Measurements from ENCODE around the gene PSIP1. TPM values are rescaled to one million over a fixed set of nuclear protein-coding genes. Genes with fewer than 3 reads are reported as not detected.

Gene PSIP1
- total and polyA plus RNA-seq, 2 experiments from 2014 or later, result 36.9 to 58.0 TPM

DNA sequence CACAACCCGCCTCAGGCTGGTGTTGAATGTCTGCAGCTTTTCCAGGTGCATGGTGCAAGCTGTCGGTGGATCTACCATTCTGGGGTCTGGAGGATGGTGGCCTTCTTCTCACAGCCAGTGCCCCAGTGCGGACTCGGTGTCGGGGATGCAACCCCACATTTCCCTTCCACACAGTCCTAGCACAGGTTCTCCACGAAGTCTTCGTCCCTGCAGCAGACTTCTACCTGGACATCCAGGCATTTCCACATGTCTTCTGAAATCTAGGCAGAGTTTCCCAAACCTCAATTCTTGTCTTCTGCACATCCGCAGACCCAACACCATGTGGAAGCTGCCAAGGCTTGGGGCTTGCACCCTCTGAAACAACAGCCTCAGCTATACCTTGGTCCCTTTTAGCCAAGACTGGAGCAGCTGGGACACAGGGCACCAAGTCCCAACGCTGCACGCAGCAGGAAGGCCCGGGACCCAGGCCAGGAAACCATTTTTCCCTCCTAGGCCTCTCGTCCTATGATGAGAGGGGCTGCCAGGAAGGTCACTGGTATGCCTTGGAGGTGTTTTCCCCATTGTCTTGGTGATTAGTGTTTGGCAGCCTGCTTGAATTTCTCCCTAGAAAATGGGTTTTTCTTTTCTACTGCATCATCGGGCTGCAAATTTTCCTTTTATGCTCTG, 18.2 kb downstream of the PSIP1 start:
- H3K4me3 ChIP-seq, result no peak overlapping the region
- H3K27ac ChIP-seq, result no peak overlapping the region
- no peak overlapping the region for H3K9ac ChIP-seq
- WGBS, 2 experiments (ENCODE audit: low coverage in 1 of 2, low lambda C conversion rate in 2 of 2, missing lambda C conversion rate in 2 of 2), result 94 to 98% methylated on average over 13 of the region's 13 CpGs
- no peaks in the 10 kb centered on the region for H3K9me2 ChIP-seq (ENCODE audit: insufficient read depth)
- TF ChIP-seq EZH2phosphoT487 (IDR thresholded peaks at IDR 0.05; ENCODE audit: insufficient read depth, low read depth) (no peak), EZH2 (IDR thresholded peaks at IDR 0.05; ENCODE audit: insufficient read depth, poor library complexity, severe bottlenecking) (no peak)
- in situ Hi-C loops (cut with MboI), result no loop called here
- peaks cover 15% of the 10 kb centered on the region; the same call in 1 of the 2 replicates for H3K79me2 ChIP-seq (ENCODE audit: insufficient read depth)
- H2AFZ ChIP-seq, result no peak overlapping the region
- H3K9me3 ChIP-seq (ENCODE audit: low read depth), result no peaks in the 10 kb centered on the region
- H3F3A ChIP-seq (ENCODE audit: insufficient read depth), result no peaks in the 10 kb centered on the region
- H3K4me2 ChIP-seq (ENCODE audit: unreplicated experiment), result no peak overlapping the region
- peaks cover 7% of the 10 kb centered on the region; the same call in 1 of the 2 replicates for H3K36me3 ChIP-seq (ENCODE audit: low read depth)
- no peaks in the 10 kb centered on the region for H3K4me1 ChIP-seq (ENCODE audit: insufficient read depth)
- no peaks in the 10 kb centered on the region; the same call in 1 of the 2 replicates for H4K20me1 ChIP-seq (ENCODE audit: insufficient read depth)
- no peaks in the 10 kb centered on the region for H3K27me3 ChIP-seq (replicated peaks; ENCODE audit: insufficient read depth)
- no peak for DNase-seq

GRCh38 chr9:15491950-15492349, 18.8 kb downstream of the PSIP1 start:
- no peak overlapping the region for H2AFZ ChIP-seq
- H3K27ac ChIP-seq, result no peak overlapping the region
- H3K9ac ChIP-seq, result no peak overlapping the region
- H3K79me2 ChIP-seq (ENCODE audit: insufficient read depth), result peaks cover 15% of the 10 kb centered on the region; the same call in 1 of the 2 replicates
- H3K4me3 ChIP-seq, result no peak overlapping the region
- H3K36me3 ChIP-seq (ENCODE audit: low read depth), result peaks cover 3% of the 10 kb centered on the region; the same call in 1 of the 2 replicates
- no peak overlapping the region for H3K4me2 ChIP-seq (ENCODE audit: unreplicated experiment)
- in situ Hi-C loops (cut with MboI), result no loop called here
- 96 to 100% methylated on average over 1 of the region's 1 CpG for WGBS, 2 experiments (ENCODE audit: low coverage in 1 of 2, low lambda C conversion rate in 2 of 2, missing lambda C conversion rate in 2 of 2)
- DNase-seq, result no peak
- H4K20me1 ChIP-seq (ENCODE audit: insufficient read depth), result no peaks in the 10 kb centered on the region; the same call in 1 of the 2 replicates
- no peaks in the 10 kb centered on the region for H3K9me3 ChIP-seq (ENCODE audit: low read depth)
- no peaks in the 10 kb centered on the region for H3F3A ChIP-seq (ENCODE audit: insufficient read depth)
- H3K9me2 ChIP-seq (ENCODE audit: insufficient read depth), result no peaks in the 10 kb centered on the region
- no peaks in the 10 kb centered on the region for H3K27me3 ChIP-seq (replicated peaks; ENCODE audit: insufficient read depth)
- TF ChIP-seq EZH2phosphoT487 (IDR thresholded peaks at IDR 0.05; ENCODE audit: insufficient read depth, low read depth) (no peak), EZH2 (IDR thresholded peaks at IDR 0.05; ENCODE audit: insufficient read depth, poor library complexity, severe bottlenecking) (no peak)
- H3K4me1 ChIP-seq (ENCODE audit: insufficient read depth), result no peaks in the 10 kb centered on the region

- H3K27me3 ChIP-seq (replicated peaks; ENCODE audit: insufficient read depth), result no peaks in the 10 kb centered on the region
- no peaks in the 10 kb centered on the region for H3K36me3 ChIP-seq (ENCODE audit: low read depth)
- H3F3A ChIP-seq (ENCODE audit: insufficient read depth), result no peaks in the 10 kb centered on the region; the same call in 1 of the 2 replicates
- H3K9me2 ChIP-seq (ENCODE audit: insufficient read depth), result no peaks in the 10 kb centered on the region
- H2AFZ ChIP-seq, result peak overlapping the region; percentile 19; the same call in 1 of the 2 replicates
- H3K9me3 ChIP-seq (ENCODE audit: low read depth), result no peaks in the 10 kb centered on the region
- in situ Hi-C loops (cut with MboI), result no loop called here
- H4K20me1 ChIP-seq (ENCODE audit: insufficient read depth), result no peaks in the 10 kb centered on the region
- TF ChIP-seq EZH2 (IDR thresholded peaks at IDR 0.05; ENCODE audit: insufficient read depth, poor library complexity, severe bottlenecking) (no peak), EZH2phosphoT487 (IDR thresholded peaks at IDR 0.05; ENCODE audit: insufficient read depth, low read depth) (no peak)
- peak; percentile 58 for DNase-seq
- H3K9ac ChIP-seq, result no peak overlapping the region
- peaks cover 8% of the 10 kb centered on the region for H3K4me1 ChIP-seq (ENCODE audit: insufficient read depth)
- no peak overlapping the region for H3K4me3 ChIP-seq
- WGBS, 2 experiments (ENCODE audit: low coverage in 1 of 2, low lambda C conversion rate in 2 of 2, missing lambda C conversion rate in 2 of 2), result 48 to 51% methylated on average over 2 of the region's 2 CpGs
- H3K4me2 ChIP-seq (ENCODE audit: unreplicated experiment), result no peak overlapping the region
- H3K79me2 ChIP-seq (ENCODE audit: insufficient read depth), result no peaks in the 10 kb centered on the region
- H3K27ac ChIP-seq, result no peak overlapping the region
Measured at GRCh38 chr9:15485836-15486666, 24.7 kb downstream of the PSIP1 start.

DNA sequence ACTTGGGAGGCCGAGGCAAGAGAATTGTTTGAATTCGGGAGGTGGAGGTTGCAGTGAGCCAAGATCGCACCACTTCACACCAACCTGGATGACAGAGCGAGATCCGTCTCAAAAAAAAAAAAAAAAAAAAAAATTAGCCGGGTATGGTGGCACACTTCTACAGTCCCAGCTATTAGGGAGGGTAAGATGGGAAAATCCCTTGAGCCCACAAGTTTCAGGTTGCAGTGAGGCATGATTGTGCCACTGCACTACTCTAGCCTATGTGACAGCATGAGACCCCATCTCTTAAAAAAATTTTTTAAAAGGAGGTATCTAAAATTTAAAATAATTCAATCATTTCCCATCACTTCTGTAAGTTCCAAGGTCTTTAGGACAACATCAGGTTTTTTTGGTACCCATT, 26.0 kb downstream of the PSIP1 start:
- Histone ChIP-seq H3K4me1 (ENCODE audit: insufficient read depth) (peaks cover 8% of the 10 kb centered on the region), H3F3A (ENCODE audit: insufficient read depth) (peaks cover 12% of the 10 kb centered on the region), H3K4me2 (ENCODE audit: unreplicated experiment) (no peak overlapping the region), H3K27me3 (replicated peaks; ENCODE audit: insufficient read depth) (no peaks in the 10 kb centered on the region), H3K36me3 (ENCODE audit: low read depth) (no peaks in the 10 kb centered on the region), H3K4me3 (no peak overlapping the region), H3K9me2 (ENCODE audit: insufficient read depth) (no peaks in the 10 kb centered on the region), H4K20me1 (ENCODE audit: insufficient read depth) (no peaks in the 10 kb centered on the region), H3K27ac (no peak overlapping the region), H3K9me3 (ENCODE audit: low read depth) (no peaks in the 10 kb centered on the region), H3K9ac (no peak overlapping the region), H3K79me2 (ENCODE audit: insufficient read depth) (no peaks in the 10 kb centered on the region), H2AFZ (no peak overlapping the region)
- TF ChIP-seq EZH2phosphoT487 (IDR thresholded peaks at IDR 0.05; ENCODE audit: insufficient read depth, low read depth), result no peak
- no peak for TF ChIP-seq EZH2 (IDR thresholded peaks at IDR 0.05; ENCODE audit: insufficient read depth, poor library complexity, severe bottlenecking)
- DNase-seq, result no peak
- 80 to 82% methylated on average over 6 of the region's 6 CpGs for WGBS, 2 experiments (ENCODE audit: low coverage in 1 of 2, low lambda C conversion rate in 2 of 2, missing lambda C conversion rate in 2 of 2)
- in situ Hi-C loops (cut with MboI), result no loop called here
